HG03342 (cell line): ENCODE results near the gene SKOR1.

ENCODE experiments used
- ATAC-seq: cut with Tn5 transposase; IDR thresholded peaks from one replicate; pipeline ENCODE4 v1.9.1; 2021; ENCODE audit warnings: mild to moderate bottlenecking, moderate library complexity; ENCODE audit not compliant: unreplicated experiment

SKOR1 gene

GRCh38 chr15:67845974-67846373 is 20.7 kb downstream of the SKOR1 start:
- ATAC-seq: no peak

- ATAC-seq: no peak
These were observed 24.2 kb downstream of the SKOR1 start for GRCh38 chr15:67849538-67849937.

GRCh38 chr15:67850336-67850735 is 25.0 kb downstream of the SKOR1 start:
- ATAC-seq: no peak

- ATAC-seq: no peak
These were observed 25.8 kb downstream of the SKOR1 start for GRCh38 chr15:67850994-67851571.

GRCh38 chr15:67852418-67852817 is 27.1 kb downstream of the SKOR1 start:
- no peak for ATAC-seq

GRCh38 chr15:67853454-67853853 is 28.1 kb downstream of the SKOR1 start:
- ATAC-seq: no peak

- ATAC-seq: no peak
These were observed 29.0 kb downstream of the SKOR1 start for GRCh38 chr15:67854358-67854757.

- no peak for ATAC-seq
These were observed 30.5 kb downstream of the SKOR1 start for GRCh38 chr15:67855842-67856241.

GRCh38 chr15:67857220-67857619 is 31.9 kb downstream of the SKOR1 start:
- no peak for ATAC-seq

- no peak for ATAC-seq
These were observed 34.1 kb downstream of the SKOR1 start for GRCh38 chr15:67859331-67859946.

GRCh38 chr15:67861983-67862382 is 36.7 kb downstream of the SKOR1 start:
- no peak for ATAC-seq

GRCh38 chr15:67862750-67863441 is 37.6 kb downstream of the SKOR1 start:
- peak; percentile 31 for ATAC-seq

GRCh38 chr15:67863442-67863987 is 38.2 kb downstream of the SKOR1 start:
- ATAC-seq: peak; percentile 73

- ATAC-seq: no peak
These were observed 40.0 kb downstream of the SKOR1 start for GRCh38 chr15:67865331-67865730.

GRCh38 chr15:67865766-67866165 is 40.5 kb downstream of the SKOR1 start:
- ATAC-seq: no peak

- ATAC-seq: no peak
These were observed 44.4 kb downstream of the SKOR1 start for GRCh38 chr15:67869701-67870100.

GRCh38 chr15:67870868-67871408 is 45.6 kb downstream of the SKOR1 start:
- no peak for ATAC-seq

- no peak for ATAC-seq
These were observed 48.5 kb downstream of the SKOR1 start for GRCh38 chr15:67873777-67874176.

GRCh38 chr15:67878712-67879206 is 53.5 kb downstream of the SKOR1 start:
- no peak for ATAC-seq

GRCh38 chr15:67879440-67880129 is 54.3 kb downstream of the SKOR1 start:
- ATAC-seq: no peak

- ATAC-seq: no peak
These were observed 55.4 kb downstream of the SKOR1 start for GRCh38 chr15:67880651-67881182.
